Measurements from ENCODE around the gene NINJ1. TPM values are rescaled to one million over a fixed set of nuclear protein-coding genes. Genes with fewer than 3 reads are reported as not detected.

The NINJ1 gene
- total and polyA plus RNA-seq, 2 of the 13 experiments (the other 11 are each of a cell fraction or from before 2014, with no cell fraction given) = 81.2 to 92.1 TPM

GRCh38 chr9:93124793-93125192 is 9.3 kb downstream of the NINJ1 start (continued):
- no peak for TF ChIP-seq ZNF609 (CRISPR knock-in tag; IDR thresholded peaks at IDR 0.05; ENCODE audit: borderline replicate concordance)
- no peak for TF ChIP-seq FOXJ3 (CRISPR knock-in tag; IDR thresholded peaks at IDR 0.05; ENCODE audit: borderline replicate concordance)
- no peak for TF ChIP-seq NPAS2 (CRISPR knock-in tag; IDR thresholded peaks at IDR 0.05; ENCODE audit: borderline replicate concordance)
- TF ChIP-seq EHMT2 (IDR thresholded peaks at IDR 0.05; ENCODE audit: borderline replicate concordance, low read depth, low read length) = no peak
- no peak for TF ChIP-seq PPARG (CRISPR knock-in tag; conservative IDR thresholded peaks at IDR 0.05)
- TF ChIP-seq ATF6 (CRISPR knock-in tag; conservative IDR thresholded peaks at IDR 0.05) = no peak
